ENCODE measurements around the gene MAP2K6.

GRCh38 chr17:69473841-69474831, 59.6 kb downstream of the MAP2K6 start:
- TF ChIP-seq, protein P1, sequence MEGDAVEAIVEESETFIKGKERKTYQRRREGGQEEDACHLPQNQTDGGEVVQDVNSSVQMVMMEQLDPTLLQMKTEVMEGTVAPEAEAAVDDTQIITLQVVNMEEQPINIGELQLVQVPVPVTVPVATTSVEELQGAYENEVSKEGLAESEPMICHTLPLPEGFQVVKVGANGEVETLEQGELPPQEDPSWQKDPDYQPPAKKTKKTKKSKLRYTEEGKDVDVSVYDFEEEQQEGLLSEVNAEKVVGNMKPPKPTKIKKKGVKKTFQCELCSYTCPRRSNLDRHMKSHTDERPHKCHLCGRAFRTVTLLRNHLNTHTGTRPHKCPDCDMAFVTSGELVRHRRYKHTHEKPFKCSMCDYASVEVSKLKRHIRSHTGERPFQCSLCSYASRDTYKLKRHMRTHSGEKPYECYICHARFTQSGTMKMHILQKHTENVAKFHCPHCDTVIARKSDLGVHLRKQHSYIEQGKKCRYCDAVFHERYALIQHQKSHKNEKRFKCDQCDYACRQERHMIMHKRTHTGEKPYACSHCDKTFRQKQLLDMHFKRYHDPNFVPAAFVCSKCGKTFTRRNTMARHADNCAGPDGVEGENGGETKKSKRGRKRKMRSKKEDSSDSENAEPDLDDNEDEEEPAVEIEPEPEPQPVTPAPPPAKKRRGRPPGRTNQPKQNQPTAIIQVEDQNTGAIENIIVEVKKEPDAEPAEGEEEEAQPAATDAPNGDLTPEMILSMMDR (IDR thresholded peaks at IDR 0.05): no peak
- TF ChIP-seq EZH2phosphoT487 (IDR thresholded peaks at IDR 0.05) (no peak), EZH2 (IDR thresholded peaks at IDR 0.05) (no peak)
